RWPE1 (cell line): ENCODE measurements around the gene NELFB.
A peak's percentile ranks its signal among the peaks of the same experiment; 100 is the strongest.

ENCODE experiments used
- CTCF ChIA-PET: fragments of 350-600 bp; sonication (Branson Sonifier 250); formaldehyde crosslinking; extraction: SDS; loops from one replicate; lab custom pipeline; 2021; lab: Yijun Ruan, JAX
- POLR2A ChIA-PET: fragments of 400-600 bp; formaldehyde crosslinking; extraction: SDS; loops from one replicate; lab custom pipeline; 2020; ENCODE audit warnings: antibody characterized with exemption; ENCODE audit not compliant: low non-redundant PET; lab: Yijun Ruan, JAX
- DNase-seq: peaks from one replicate; pipeline ENCODE4 v3.0.0; 2012; ENCODE audit warnings: low spot score
- H3K27ac ChIP-seq: fragments of 450-650 bp; 2 replicates; pipeline ENCODE4 v1.5.1; 2017
- CTCF ChIP-seq: fragments of 450-650 bp; conservative IDR thresholded peaks from 2 replicates; pipeline ENCODE4 v1.5.1; 2017; ENCODE audit warnings: low read depth, mild to moderate bottlenecking

NELFB gene

DNA sequence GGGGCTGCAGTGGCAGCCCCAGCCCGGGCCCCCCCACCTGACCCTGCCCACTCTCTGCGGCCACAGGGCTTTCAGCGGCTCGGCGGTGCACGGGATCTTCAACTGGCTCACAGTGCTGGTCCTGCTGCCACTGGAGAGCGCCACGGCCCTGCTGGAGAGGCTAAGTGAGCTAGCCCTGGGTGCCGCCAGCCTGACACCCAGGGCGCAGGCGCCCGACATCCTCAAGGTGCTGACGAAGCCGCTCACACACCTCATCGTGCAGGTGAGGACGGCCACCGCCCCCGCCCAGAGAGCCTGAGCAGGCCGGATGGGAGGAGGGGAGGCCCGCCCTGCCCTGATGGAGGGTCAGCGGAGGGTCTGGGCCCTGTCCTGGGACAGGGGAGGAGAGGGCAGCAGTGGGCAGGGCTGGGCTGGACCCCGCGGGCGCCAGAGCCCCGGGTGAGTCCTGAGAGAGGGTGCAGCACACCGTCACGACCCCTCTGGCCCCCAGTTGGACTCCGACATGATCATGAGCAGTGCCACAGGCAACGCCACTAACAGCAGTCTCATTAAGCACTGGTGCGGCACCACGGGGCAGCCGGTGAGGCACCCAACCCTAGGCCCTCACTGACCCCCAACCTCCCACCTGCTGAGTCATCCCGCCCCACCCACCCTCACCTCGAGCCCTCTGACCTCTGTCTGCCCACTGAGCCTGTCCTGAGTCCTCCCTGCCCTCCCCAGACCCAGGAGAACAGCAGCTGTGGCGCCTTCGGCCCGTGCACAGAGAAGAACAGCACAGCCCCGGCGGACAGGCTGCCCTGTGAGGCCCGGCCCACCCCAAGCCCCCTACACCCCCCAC is 21.8 kb upstream of the NELFB start:
- no peak for TF ChIP-seq CTCF
- peak; percentile 61 for DNase-seq
- H3K27ac ChIP-seq, result no peak overlapping the region
- POLR2A ChIA-PET, result interaction anchor here (0.5 kb wide), 1 partner anchor 25 kb away, joined by 3 read pairs; no protein-coding TSS in a partner anchor
- CTCF ChIA-PET, result interaction anchor here (0.6 to 1.7 kb wide), 3 partner anchors 20 to 258 kb away, joined by 3 to 4 read pairs (median 3); partner anchors contain the start of genes EXD3 and NOXA1

DNA sequence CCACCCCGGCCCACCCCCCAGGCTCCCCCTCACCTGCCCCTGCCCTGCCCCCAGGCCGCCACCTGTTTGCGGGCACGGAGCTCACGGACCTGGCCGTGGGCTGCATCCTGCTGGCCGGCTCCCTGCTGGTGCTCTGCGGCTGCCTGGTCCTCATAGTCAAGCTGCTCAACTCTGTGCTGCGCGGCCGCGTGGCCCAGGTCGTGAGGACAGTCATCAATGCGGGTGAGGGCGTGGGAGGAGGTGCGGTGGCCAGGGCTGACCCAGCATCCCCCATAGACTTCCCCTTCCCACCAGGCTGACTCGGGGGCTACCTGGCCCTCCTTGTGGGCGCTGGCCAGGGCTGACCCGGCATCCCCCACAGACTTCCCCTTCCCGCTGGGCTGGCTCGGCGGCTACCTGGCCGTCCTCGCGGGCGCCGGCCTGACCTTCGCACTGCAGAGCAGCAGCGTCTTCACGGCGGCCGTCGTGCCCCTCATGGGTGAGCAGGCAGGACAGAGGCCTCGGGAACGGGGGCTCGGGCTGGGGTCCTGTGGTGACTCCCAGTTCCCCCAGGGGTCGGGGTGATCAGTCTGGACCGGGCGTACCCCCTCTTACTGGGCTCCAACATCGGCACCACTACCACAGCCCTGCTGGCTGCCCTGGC is 21.0 kb upstream of the NELFB start:
- TF ChIP-seq CTCF, result no peak
- no peak overlapping the region for H3K27ac ChIP-seq
- ChIA-PET POLR2A (interaction anchor here (0.6 kb wide), 1 partner anchor 51 kb away, joined by 4 read pairs; no protein-coding TSS in a partner anchor), CTCF (interaction anchor here (0.9 to 1.7 kb wide), 4 partner anchors 21 to 189 kb away, joined by 3 to 4 read pairs (median 3); partner anchors contain the start of genes EXD3 and NOXA1)
- no peak for DNase-seq

DNA sequence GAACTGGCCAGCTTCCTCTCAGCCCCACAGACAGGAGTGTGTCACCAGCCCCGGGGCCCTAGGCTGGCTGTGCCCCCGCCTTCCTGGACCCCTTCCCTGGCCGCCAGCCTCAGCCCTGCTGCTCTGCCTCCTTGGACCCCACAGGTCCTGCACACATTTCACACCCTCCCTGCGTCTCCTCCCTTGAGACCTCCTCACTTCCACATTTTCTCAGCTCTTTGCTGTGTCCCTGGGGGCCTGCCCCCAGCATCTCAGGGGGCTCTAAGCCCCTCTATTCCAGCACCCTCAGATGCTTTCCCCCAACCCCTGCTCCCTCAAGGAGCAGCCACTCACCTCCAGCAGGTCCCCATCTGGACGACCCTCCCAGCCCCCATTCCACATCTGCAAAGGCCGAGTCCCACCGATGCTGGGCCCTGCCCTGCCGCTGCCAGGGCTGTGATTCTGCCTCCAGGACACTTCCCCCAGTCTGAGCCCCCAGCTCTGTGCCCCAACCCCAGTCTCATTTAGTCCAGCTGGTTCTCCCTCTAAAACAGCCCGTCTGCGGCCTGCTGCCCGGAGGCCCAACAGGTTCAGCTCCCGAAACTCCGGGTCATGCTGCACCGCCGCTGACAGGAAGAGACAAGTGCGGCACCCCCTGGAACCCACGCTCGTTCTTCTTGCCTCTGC is 20.2 kb upstream of the NELFB start:
- no peak overlapping the region for H3K27ac ChIP-seq
- no peak for TF ChIP-seq CTCF
- ChIA-PET POLR2A (no interaction called here), CTCF (interaction anchor here (0.6 to 3.3 kb wide), 6 partner anchors 8 to 66 kb away, joined by 3 to 22 read pairs (median 4); partner anchors contain the start of genes RNF224 and SSNA1)
- DNase-seq, result no peak

- H3K27ac ChIP-seq, result 0 out of 2 replicates have a peak overlapping the region, but pooled peaks have one; percentile 100
- no peak for DNase-seq
- ChIA-PET CTCF (interaction anchor here (0.6 to 3.3 kb wide), 27 partner anchors 9 to 259 kb away, joined by 3 to 24 read pairs (median 6); partner anchors contain the start of genes CYSRT1, DPP7, GRIN1 and LRRC26), POLR2A (interaction anchor here (0.6 to 1.2 kb wide), 2 partner anchors 41 to 150 kb away, joined by 3 to 6 read pairs; no protein-coding TSS in a partner anchor)
- no peak for TF ChIP-seq CTCF
These were observed 19.5 kb upstream of the NELFB start for GRCh38 chr9:137235424-137236237.

DNA sequence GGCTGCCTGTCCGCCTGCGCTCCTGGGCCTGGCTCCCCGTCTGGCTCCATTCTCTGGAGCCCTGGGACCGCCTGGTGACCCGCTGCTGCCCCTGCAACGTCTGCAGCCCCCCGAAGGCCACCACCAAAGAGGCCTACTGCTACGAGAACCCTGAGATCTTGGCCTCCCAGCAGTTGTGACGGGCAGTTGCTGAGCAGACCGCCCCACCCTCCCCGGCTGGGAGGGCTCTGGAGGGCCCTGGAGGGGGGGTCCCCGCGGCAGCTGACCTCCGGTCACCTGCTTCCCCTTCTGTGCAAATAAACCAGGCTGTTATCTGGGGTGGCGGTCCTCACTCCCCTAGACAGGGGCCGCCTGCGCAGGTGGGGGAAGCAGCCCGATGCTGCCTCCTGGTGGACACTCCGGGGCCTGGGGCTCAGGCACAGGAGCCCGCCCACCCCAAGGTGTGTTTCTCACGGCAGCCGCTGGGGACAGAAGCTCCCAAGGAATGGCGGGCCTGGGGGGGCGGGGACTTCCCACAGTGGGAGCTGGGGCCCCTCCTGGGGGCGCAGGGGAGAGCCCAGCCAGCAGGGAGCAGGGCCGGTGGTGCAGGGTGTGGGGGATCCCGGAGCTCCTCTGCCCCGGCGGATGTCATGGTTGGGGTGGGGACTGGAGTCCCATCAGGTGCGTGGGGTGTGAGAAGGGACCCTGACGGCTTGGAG is 18.7 kb upstream of the NELFB start:
- peak; percentile 100 for TF ChIP-seq CTCF
- H3K27ac ChIP-seq, result peak overlapping the region; percentile 100
- POLR2A ChIA-PET, result interaction anchor here (0.6 to 1.8 kb wide), 5 partner anchors 13 to 150 kb away, joined by 3 to 7 read pairs (median 4); no protein-coding TSS in a partner anchor

More for the DNA sequence above, 18.7 kb upstream of the NELFB start:
- CTCF ChIA-PET, result interaction anchor here (0.6 to 3.3 kb wide), 46 partner anchors 9 to 259 kb away, joined by 3 to 24 read pairs (median 4); partner anchors contain the start of genes CYSRT1, DPP7, GRIN1 and LRRC26
- DNase-seq, result peak; percentile 95
